Measurements from ENCODE around the gene HSDL1. TPM values are rescaled to one million over a fixed set of nuclear protein-coding genes. Genes with fewer than 3 reads are reported as not detected.

The HSDL1 gene
- total RNA-seq, 3 donors from 2014 or later (not counting 1 experiment from before 2014, with no cell fraction given), result 11.2 to 15.3 (median 13.5) TPM

DNA sequence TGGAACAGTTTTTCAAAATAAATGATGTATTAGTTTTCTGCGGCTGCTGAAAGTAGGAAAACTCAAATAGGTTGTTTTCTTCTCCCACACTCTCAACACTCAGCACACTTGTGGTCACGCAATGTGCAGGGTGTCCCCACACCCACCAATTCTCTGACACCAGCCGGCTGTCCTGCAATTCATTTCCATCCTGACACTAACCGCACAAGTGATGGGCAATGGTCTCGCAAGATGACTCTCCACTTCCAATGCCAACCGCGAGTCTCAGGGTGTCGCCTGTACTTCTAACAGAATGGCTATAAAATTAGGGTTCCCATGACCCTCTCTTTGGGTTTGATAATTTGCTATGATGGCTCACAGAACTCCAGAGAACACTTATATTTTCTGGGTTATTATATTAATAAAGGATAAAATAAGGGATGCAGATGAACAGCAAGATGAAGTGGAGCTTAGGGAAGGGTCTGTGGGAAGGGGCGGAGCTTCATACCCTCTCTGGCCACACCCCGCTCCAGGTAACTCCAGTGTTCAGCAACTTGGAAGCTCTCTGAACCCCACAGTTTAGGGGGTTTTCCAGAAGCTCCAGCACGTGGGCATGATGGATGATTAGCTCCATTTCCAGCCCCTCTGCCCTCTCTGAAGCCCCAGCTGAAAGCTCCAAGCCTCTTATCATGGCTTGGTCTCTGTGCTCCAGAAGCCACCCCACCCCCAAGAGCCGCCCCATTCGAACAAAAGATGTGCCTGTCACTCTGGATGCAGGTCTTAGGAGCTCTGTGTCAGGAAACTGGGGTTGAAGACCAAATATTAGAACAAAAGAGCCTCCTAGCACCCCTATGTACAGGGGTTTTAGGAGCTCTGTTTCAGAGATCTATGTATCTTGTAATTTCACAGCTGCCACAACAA is 22.1 kb upstream of the HSDL1 start:
- no peak for ATAC-seq

DNA sequence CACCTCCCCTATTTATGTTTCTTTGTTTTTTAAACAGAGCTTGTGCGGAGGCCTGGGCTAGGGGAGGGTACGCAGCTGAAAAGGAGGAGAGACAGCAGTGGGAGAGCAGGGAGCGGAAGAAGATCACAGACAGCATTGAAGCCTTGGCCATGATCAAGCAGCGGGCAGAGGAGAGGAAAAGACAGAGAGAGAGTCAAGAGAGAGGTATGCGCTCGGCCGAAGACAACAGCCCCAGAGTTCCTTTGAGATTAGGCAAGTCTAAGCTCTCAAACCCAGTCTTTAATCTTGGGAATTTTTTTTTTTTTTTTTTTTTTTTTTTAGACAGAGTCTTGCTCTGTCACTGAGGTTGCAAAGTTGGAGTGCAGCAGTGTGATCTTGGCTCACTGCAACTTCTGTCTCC is 20.8 kb upstream of the HSDL1 start:
- H3K9me3 Mint-ChIP-seq, result no peaks in the 10 kb centered on the region
- Histone ChIP-seq H3K4me1 (ENCODE audit: control insufficient read depth, insufficient read depth, low read length) (no peaks in the 10 kb centered on the region), H3K27me3 (ENCODE audit: control insufficient read depth, insufficient read depth, low read length) (no peaks in the 10 kb centered on the region), H3K36me3 (ENCODE audit: control insufficient read depth, insufficient read depth, low read length) (no peaks in the 10 kb centered on the region), H3K4me3 (ENCODE audit: low read length) (no peak overlapping the region), H3K27ac (ENCODE audit: low read length) (no peak overlapping the region), H3K9me3 (ENCODE audit: control insufficient read depth, insufficient read depth, low read length) (no peaks in the 10 kb centered on the region)
- no peak for DNase-seq
- no peaks in the 10 kb centered on the region for H3K36me3 Mint-ChIP-seq
- H3K4me3 Mint-ChIP-seq, result no peak overlapping the region
- TF ChIP-seq, protein P1, sequence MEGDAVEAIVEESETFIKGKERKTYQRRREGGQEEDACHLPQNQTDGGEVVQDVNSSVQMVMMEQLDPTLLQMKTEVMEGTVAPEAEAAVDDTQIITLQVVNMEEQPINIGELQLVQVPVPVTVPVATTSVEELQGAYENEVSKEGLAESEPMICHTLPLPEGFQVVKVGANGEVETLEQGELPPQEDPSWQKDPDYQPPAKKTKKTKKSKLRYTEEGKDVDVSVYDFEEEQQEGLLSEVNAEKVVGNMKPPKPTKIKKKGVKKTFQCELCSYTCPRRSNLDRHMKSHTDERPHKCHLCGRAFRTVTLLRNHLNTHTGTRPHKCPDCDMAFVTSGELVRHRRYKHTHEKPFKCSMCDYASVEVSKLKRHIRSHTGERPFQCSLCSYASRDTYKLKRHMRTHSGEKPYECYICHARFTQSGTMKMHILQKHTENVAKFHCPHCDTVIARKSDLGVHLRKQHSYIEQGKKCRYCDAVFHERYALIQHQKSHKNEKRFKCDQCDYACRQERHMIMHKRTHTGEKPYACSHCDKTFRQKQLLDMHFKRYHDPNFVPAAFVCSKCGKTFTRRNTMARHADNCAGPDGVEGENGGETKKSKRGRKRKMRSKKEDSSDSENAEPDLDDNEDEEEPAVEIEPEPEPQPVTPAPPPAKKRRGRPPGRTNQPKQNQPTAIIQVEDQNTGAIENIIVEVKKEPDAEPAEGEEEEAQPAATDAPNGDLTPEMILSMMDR (IDR thresholded peaks at IDR 0.05), result no peak
- no peak overlapping the region for H3K27ac Mint-ChIP-seq
- ATAC-seq, result no peak
- intact Hi-C loops (cut with micrococcal nuclease), result no loop called here
- H3K27me3 Mint-ChIP-seq (ENCODE audit: low read depth in 2 of 2), result peaks cover 21 to 33% of the 10 kb centered on the region in 2 donors
- no peaks in the 10 kb centered on the region for H3K4me1 Mint-ChIP-seq
- 95% methylated on average over 7 of the region's 7 CpGs for WGBS (ENCODE audit: insufficient coverage)

More for the DNA sequence above, 22.1 kb upstream of the HSDL1 start:
- Histone ChIP-seq H3K9me3 (ENCODE audit: control insufficient read depth, insufficient read depth, low read length) (no peaks in the 10 kb centered on the region), H3K4me1 (ENCODE audit: control insufficient read depth, insufficient read depth, low read length) (no peaks in the 10 kb centered on the region), H3K27ac (ENCODE audit: low read length) (no peak overlapping the region), H3K27me3 (ENCODE audit: control insufficient read depth, insufficient read depth, low read length) (no peaks in the 10 kb centered on the region), H3K4me3 (ENCODE audit: low read length) (no peak overlapping the region), H3K36me3 (ENCODE audit: control insufficient read depth, insufficient read depth, low read length) (no peaks in the 10 kb centered on the region)
- Mint-ChIP-seq H3K9me3 (no peaks in the 10 kb centered on the region), H3K4me1 (no peaks in the 10 kb centered on the region), H3K27me3 (ENCODE audit: low read depth in 2 of 2) (peaks cover 18 to 26% of the 10 kb centered on the region in 2 donors), H3K4me3 (no peak overlapping the region), H3K27ac (no peak overlapping the region), H3K36me3 (no peaks in the 10 kb centered on the region)
- 64% methylated on average over 11 of the region's 13 CpGs for WGBS (ENCODE audit: insufficient coverage)
- TF ChIP-seq, protein P1 (IDR thresholded peaks at IDR 0.05), result no peak
- no peak for DNase-seq
- intact Hi-C loops (cut with micrococcal nuclease), result no loop called here

DNA sequence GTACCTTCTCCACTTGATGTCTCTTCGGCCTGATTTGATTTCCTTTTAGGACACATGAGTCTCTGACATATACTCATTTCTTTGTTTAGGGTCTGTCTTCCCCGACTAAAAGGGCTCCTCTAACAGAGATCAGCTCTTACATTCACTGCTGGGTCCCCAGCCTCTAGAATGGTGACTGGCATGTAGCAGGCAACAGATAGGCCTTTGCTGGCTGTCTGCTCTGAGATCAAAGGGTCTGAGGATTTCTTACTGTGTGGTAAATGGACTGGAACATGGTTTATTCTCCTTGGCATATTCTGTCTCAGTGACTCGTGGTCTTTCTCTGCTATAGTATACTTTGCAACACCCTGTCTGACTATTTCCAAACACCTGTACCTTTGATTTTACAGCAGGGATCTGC is 16.8 kb upstream of the HSDL1 start:
- no peaks in the 10 kb centered on the region for H3K27me3 ChIP-seq (ENCODE audit: control insufficient read depth, insufficient read depth, low read length)
- H3K36me3 Mint-ChIP-seq, result no peaks in the 10 kb centered on the region
- TF ChIP-seq, protein P1 (IDR thresholded peaks at IDR 0.05), result no peak
- intact Hi-C loops (cut with micrococcal nuclease), result no loop called here
- no peak overlapping the region for H3K4me3 ChIP-seq (ENCODE audit: low read length)
- H3K27ac ChIP-seq (ENCODE audit: low read length), result no peak overlapping the region
- H3K9me3 ChIP-seq (ENCODE audit: control insufficient read depth, insufficient read depth, low read length), result no peaks in the 10 kb centered on the region
- ATAC-seq, result no peak
- H3K4me1 Mint-ChIP-seq, result no peaks in the 10 kb centered on the region
- H3K4me1 ChIP-seq (ENCODE audit: control insufficient read depth, insufficient read depth, low read length), result no peaks in the 10 kb centered on the region
- H3K9me3 Mint-ChIP-seq, result no peaks in the 10 kb centered on the region
- H3K36me3 ChIP-seq (ENCODE audit: control insufficient read depth, insufficient read depth, low read length), result no peaks in the 10 kb centered on the region
- no peak overlapping the region for H3K4me3 Mint-ChIP-seq
- WGBS (ENCODE audit: insufficient coverage), result 57% methylated on average over 3 of the region's 3 CpGs
- H3K27ac Mint-ChIP-seq, result no peak overlapping the region
- no peak for DNase-seq
- H3K27me3 Mint-ChIP-seq (ENCODE audit: low read depth in 2 of 2), result peaks cover 21 to 49% of the 10 kb centered on the region in 2 donors

Measured in natural killer cell (primary cell).